GM12865 (cell line): ENCODE measurements around the gene MKRN3.

Source experiments
- DNase-seq: peaks from one replicate; pipeline ENCODE4 v3.0.0; 2010; ENCODE audit warnings: low read depth
- H3K4me3 ChIP-seq: 2 replicates; pipeline ENCODE4 v1.5.1; 2011; ENCODE audit warnings: mild to moderate bottlenecking, low read depth, low read length, control low read depth
- TF ChIP-seq, protein P1 (sequence below): IDR thresholded peaks from 2 replicates; pipeline ENCODE4 v1.5.1; 2011; ENCODE audit warnings: low read length, control low read depth, low read depth, inconsistent platforms; ENCODE audit not compliant: insufficient read depth; ENCODE audit errors: missing control alignments

MKRN3 gene

DNA sequence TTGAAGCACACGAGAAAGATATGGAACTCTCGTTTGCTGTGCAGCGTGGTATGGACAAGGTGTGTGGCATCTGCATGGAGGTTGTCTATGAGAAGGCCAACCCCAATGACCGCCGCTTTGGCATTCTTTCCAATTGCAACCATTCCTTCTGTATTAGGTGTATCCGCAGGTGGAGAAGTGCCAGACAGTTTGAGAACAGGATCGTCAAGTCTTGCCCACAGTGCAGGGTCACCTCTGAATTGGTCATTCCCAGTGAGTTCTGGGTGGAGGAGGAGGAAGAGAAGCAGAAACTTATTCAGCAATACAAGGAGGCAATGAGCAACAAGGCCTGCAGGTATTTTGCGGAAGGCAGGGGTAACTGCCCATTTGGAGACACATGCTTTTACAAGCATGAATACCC, 1.2 kb downstream of the MKRN3 start:
- TF ChIP-seq, protein P1, sequence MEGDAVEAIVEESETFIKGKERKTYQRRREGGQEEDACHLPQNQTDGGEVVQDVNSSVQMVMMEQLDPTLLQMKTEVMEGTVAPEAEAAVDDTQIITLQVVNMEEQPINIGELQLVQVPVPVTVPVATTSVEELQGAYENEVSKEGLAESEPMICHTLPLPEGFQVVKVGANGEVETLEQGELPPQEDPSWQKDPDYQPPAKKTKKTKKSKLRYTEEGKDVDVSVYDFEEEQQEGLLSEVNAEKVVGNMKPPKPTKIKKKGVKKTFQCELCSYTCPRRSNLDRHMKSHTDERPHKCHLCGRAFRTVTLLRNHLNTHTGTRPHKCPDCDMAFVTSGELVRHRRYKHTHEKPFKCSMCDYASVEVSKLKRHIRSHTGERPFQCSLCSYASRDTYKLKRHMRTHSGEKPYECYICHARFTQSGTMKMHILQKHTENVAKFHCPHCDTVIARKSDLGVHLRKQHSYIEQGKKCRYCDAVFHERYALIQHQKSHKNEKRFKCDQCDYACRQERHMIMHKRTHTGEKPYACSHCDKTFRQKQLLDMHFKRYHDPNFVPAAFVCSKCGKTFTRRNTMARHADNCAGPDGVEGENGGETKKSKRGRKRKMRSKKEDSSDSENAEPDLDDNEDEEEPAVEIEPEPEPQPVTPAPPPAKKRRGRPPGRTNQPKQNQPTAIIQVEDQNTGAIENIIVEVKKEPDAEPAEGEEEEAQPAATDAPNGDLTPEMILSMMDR: no peak

DNA sequence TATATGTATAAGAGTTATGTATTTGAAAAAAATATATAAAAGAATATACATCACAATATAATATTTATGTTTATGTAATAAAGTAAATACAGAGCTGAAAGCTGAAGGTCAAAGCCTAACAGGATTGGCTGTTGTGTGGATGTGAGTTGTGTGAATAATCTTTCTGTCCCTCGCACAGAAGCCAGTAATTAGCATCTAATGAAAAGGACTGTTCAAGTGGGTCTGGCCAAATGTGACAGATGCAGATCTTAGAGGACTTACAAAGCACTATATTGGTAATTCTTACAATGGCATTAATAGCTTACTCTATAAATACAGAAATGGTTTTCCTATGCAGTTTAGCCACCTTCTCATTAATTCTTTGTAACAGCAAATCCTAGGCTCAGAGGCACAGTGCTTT, 2.4 kb downstream of the MKRN3 start:
- TF ChIP-seq, protein P1: no peak
- H3K4me3 ChIP-seq: no peak overlapping the region
- no peak for DNase-seq

More for the DNA sequence above, 1.2 kb downstream of the MKRN3 start:
- DNase-seq: no peak
- H3K4me3 ChIP-seq: no peak overlapping the region

DNA sequence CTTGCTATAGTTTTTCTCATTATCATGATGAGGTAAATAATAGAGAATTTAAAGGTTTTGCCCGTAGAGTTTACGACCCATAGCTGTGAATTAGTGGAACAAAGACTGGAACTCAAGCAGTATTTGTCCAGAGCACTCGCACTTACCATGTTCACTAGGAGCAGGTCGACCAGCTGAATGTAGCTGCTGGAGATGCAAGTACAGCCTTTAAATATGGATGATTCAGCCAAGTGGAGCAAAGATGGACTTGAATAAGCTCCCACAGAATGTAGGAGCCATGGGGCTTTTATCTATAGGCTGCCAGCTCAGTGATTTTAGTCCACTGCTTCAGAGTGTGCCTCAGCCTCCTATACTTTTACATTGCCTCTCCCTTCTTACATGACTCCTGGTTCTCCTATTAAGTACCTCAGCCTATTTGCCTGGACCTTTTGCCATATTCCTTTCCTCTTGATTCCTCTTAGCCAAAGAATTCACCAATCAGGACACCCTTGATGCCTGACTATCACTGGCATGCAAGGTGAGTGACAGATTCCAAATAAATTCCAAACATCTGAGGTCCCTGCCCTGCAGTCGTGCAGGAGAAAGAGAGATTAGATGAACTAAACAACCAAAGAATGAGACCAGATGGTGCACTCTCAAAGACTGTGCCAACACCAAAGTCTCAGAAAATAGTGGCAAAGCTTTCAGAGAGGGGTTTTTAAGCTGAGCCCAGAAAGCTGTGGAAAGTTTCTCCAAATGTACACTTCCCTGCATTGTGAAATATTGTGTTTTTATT, 3.9 kb downstream of the MKRN3 start:
- H3K4me3 ChIP-seq: no peak overlapping the region

DNA sequence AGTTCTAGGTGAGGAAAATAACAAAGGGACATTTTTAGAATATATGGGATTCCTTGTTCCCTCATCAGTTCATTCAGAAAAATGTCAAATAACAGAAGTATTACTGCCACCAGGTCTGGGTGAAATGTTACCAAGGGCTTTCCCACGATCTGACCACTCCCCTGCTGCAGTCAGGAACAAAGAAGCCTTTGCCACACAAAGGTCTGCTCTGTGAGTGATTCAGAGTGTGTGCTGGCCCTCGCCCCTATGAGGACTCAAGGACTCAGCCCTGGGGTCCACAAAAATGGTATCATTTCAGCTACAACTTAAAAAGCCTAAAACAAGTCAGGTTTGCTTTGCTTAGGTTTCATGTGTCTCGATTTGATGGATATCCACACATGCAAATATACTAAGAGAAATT, 5.0 kb downstream of the MKRN3 start:
- no peak for DNase-seq
- TF ChIP-seq, protein P1: no peak

More for the DNA sequence above, 3.9 kb downstream of the MKRN3 start:
- DNase-seq: no peak
- TF ChIP-seq, protein P1: no peak

DNA sequence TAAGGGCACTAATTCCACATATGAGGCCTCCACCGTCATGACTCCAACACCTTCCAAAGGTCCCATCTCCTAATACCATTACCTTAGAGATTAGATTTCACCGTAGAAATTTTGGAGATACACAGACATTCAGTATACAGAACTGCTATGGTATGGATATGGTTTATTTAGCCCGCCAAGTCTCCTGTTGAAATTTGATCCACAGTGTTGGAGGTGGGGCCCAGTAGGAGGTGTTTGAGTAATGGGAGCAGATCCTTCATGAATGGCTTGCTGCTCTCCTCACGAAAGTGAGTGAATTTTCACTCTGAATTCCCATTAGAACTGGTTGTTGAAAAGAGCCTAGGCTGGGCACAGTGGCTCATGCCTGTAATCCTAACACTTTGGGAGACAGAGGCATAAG, 7.4 kb downstream of the MKRN3 start:
- TF ChIP-seq, protein P1: no peak
- no peak for DNase-seq
- H3K4me3 ChIP-seq: no peak overlapping the region

More for the DNA sequence above, 5.0 kb downstream of the MKRN3 start:
- no peak overlapping the region for H3K4me3 ChIP-seq

DNA sequence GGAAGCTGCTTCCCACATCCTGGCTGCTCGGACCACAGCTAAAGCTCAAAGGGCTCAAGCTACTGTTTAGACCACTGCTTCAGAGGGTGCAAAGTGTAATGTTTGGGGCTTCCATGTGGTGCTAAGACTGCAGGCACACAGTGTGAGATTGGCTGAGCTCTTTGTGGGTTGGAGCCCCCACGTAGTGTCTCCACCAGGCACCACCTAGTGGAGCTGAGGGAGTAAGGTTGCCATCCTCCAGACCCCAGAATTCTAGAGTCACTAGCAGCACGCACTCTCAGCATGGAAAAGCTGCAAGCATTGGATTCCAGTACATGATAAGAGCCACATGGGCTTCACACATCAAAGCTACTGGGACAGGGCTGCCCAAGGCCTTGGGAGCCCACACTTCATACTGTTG, 9.3 kb downstream of the MKRN3 start:
- DNase-seq: no peak
- TF ChIP-seq, protein P1: no peak
- no peak overlapping the region for H3K4me3 ChIP-seq

DNA sequence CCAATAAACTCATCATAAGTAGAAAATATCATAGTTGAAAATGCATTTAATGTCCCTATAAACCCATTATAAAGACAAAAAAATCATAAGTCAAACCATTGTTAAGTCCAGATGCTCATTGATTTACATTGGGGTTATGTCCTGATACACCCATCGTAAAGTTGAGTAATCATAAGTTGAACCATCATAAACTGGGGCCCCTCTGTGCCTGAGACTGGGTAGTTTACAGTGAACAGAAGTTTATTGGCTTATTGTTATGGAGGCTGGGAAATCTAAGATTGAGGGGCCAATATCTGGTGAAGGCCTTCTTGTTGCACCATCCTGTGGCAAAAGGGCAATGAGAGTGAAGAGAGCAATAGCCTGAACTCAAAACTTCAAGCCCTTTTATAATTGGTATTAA, 10.6 kb downstream of the MKRN3 start:
- TF ChIP-seq, protein P1: no peak
- H3K4me3 ChIP-seq: no peak overlapping the region
- no peak for DNase-seq
